Measurements from ENCODE around the gene NOP53. TPM values are rescaled to one million over a fixed set of nuclear protein-coding genes. Genes with fewer than 3 reads are reported as not detected.
"Not testable (repeated sequence)": the region's sequence is repeated elsewhere in the genome, so short reads cannot be mapped to it uniquely, and the experiment has no call there.

NOP53 gene
- polyA plus RNA-seq, 1 experiment = 114 TPM

- Histone ChIP-seq H3K9me3 (ENCODE audit: control insufficient read depth, insufficient read depth, low read length) (no peaks in the 10 kb centered on the region), H3K27me3 (ENCODE audit: control insufficient read depth, insufficient read depth, low read length) (peaks cover 8% of the 10 kb centered on the region), H3K4me3 (ENCODE audit: low read depth, low read length) (no peak overlapping the region), H3K27ac (ENCODE audit: low read depth, low read length) (no peak overlapping the region)
- TF ChIP-seq CTCF (IDR thresholded peaks at IDR 0.05; ENCODE audit: low read depth, low read length) = no peak
- ChIA-PET POLR2A (no interaction called here), CTCF (no interaction called here)
- no peak for DNase-seq (ENCODE audit: low read depth, low spot score)
Measured at GRCh38 chr19:47769534-47769933, 24.2 kb downstream of the NOP53 start.

DNA sequence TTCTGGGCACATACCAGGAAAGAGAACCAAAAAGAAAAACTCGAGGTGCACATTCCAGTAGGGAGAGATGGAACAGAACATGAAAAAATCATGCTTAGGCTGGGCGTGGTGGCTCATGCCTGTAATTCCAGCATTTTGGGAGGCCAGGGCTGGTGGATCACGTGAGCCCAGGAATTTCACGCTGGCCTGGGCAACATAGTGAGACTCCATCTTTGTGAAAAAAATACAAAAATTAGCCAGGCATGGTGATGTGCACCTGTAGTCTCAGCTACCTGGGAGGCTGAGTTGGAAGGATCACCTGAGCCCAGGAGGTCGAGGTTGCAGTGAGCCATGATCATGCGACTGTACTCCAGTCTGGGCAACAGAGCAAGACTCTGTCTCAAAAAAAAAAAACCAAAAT lies 25.9 kb downstream of the NOP53 start:
- CTCF ChIA-PET; H3K27ac ChIP-seq (ENCODE audit: low read depth, low read length); POLR2A ChIA-PET; DNase-seq (ENCODE audit: low read depth, low spot score); H3K9me3 ChIP-seq (ENCODE audit: control insufficient read depth, insufficient read depth, low read length); H3K27me3 ChIP-seq (ENCODE audit: control insufficient read depth, insufficient read depth, low read length); H3K4me3 ChIP-seq (ENCODE audit: low read depth, low read length): not testable (repeated sequence)

DNA sequence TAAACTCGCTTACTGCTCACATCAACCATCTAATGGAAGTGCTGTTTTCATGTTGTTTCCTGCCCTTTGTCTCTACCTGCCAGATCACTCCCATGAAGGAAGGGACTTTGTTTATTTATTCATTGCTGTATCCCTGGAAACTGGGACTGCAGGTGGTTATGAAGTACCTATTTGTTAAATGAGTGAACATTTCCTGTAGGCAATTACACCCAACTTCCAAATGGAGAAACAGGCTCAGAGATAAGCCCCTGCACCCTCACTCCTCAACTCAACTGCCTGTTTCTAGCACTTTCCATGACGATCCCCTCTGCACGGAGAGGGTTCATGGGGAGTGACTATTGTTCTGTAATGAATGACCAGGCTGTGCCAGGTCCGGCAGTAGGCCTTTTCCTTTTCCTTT lies 31.2 kb downstream of the NOP53 start:
- H3K9me3 ChIP-seq (ENCODE audit: control insufficient read depth, insufficient read depth, low read length) = no peaks in the 10 kb centered on the region; the same call in 1 of the 2 replicates
- TF ChIP-seq CTCF (IDR thresholded peaks at IDR 0.05; ENCODE audit: low read depth, low read length) = no peak
- ChIA-PET CTCF (interaction anchor here (1.4 to 2.1 kb wide), 2 partner anchors 11 to 64 kb away, joined by 5 to 7 read pairs; partner anchors contain the start of gene EHD2), POLR2A (interaction anchor here (0.5 kb wide), 2 partner anchors 9 to 58 kb away, joined by 3 read pairs; no protein-coding TSS in a partner anchor)
- no peak overlapping the region for H3K27ac ChIP-seq (ENCODE audit: low read depth, low read length)
- H3K4me3 ChIP-seq (ENCODE audit: low read depth, low read length) = no peak overlapping the region
- H3K27me3 ChIP-seq (ENCODE audit: control insufficient read depth, insufficient read depth, low read length) = no peaks in the 10 kb centered on the region
- no peak for DNase-seq (ENCODE audit: low read depth, low spot score)

DNA sequence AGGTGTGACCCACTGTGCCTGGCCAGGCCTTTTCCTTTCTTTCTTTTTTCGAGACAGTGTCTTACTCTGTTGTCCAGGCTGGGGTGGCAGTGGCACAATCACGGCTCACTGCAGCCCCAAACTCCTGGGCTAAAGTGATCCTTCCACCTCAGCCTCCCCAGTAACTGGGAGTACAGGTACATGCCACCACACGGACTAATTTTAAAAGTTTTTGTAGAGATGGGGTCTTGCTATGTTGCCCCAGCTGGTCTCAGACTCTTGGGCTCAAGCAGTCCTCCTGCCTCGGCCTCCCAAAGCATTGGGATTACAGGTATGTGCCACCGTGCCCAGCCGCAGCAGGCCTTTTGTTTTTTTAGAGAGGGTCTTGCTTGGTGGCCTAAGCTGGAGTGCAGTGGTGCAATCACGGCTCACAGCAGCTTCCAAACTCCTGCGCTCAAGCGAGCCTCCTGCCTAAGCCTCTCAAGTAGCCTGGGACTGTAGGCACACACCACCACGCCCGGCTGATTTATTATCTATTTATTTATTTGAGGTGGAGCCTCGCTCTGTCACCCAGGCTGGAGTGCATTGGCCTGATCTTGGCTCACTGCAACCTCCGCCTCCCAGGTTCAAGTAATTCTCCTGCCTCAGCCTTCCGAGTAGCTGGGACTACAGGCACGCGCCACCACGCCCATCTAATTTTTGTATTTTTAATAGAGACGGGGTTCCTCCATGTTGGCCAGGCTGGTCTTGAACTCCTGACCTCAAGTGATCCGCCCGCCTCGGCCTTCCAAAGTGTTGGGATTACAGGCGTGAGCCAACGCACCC lies 32.1 kb downstream of the NOP53 start:
- POLR2A ChIA-PET = interaction anchor here (0.6 kb wide), 1 partner anchor 414 kb away, joined by 3 read pairs; no protein-coding TSS in a partner anchor
- Histone ChIP-seq H3K4me3 (ENCODE audit: low read depth, low read length) (peak overlapping the region; percentile 94), H3K27ac (ENCODE audit: low read depth, low read length) (peak overlapping the region; percentile 94)
- H3K27me3 ChIP-seq (ENCODE audit: control insufficient read depth, insufficient read depth, low read length); H3K9me3 ChIP-seq (ENCODE audit: control insufficient read depth, insufficient read depth, low read length); DNase-seq (ENCODE audit: low read depth, low spot score); CTCF ChIA-PET: not testable (repeated sequence)

- Histone ChIP-seq H3K9me3 (ENCODE audit: control insufficient read depth, insufficient read depth, low read length) (no peaks in the 10 kb centered on the region; the same call in 1 of the 2 replicates), H3K27ac (ENCODE audit: low read depth, low read length) (peak within 1 kb of the TSS; percentile 94), H3K4me3 (ENCODE audit: low read depth, low read length) (peak within 1 kb of the TSS; percentile 94), H3K27me3 (ENCODE audit: control insufficient read depth, insufficient read depth, low read length) (no peaks in the 10 kb centered on the region)
- DNase-seq (ENCODE audit: low read depth, low spot score) = peak; percentile 27
- TF ChIP-seq CTCF (IDR thresholded peaks at IDR 0.05; ENCODE audit: low read depth, low read length) = no peak
- CTCF ChIA-PET = no interaction called here
- POLR2A ChIA-PET = interaction anchor here (0.6 kb wide), 1 partner anchor 414 kb away, joined by 3 read pairs; no protein-coding TSS in a partner anchor
Measured at GRCh38 chr19:47778049-47778953, 33.0 kb downstream of the NOP53 start, which contains the start of gene SELENOW. TSS of gene SELENOW (plus strand) at chr19:47778703. CDS start at chr19:47778786, 83 bp downstream.

Measured in AG04450 (cell line).